Measurements from ENCODE around the gene CAVIN4.
A peak's percentile ranks its signal among the peaks of the same experiment; 100 is the strongest.

The CAVIN4 gene

DNA sequence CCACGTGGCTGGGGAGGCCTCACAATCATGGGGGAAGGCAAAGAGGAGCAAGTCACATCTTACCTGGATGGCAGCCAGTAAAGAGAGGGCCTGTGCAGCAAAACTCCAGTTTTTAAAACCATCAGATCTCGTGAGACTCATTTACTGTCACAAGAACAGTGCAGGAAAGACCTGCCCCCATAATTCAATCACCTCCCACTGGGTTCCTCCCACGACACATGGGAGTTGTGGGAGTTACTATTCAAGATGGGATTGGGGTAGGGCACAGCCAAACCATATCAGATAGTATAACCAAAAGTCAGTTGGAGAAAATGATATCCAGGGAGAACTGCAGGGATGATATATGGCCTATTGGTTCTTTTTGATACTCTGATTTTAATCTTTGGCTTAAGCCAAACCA, 10.0 kb upstream of the CAVIN4 start:
- ATAC-seq = no peak
- TF ChIP-seq, protein P1, sequence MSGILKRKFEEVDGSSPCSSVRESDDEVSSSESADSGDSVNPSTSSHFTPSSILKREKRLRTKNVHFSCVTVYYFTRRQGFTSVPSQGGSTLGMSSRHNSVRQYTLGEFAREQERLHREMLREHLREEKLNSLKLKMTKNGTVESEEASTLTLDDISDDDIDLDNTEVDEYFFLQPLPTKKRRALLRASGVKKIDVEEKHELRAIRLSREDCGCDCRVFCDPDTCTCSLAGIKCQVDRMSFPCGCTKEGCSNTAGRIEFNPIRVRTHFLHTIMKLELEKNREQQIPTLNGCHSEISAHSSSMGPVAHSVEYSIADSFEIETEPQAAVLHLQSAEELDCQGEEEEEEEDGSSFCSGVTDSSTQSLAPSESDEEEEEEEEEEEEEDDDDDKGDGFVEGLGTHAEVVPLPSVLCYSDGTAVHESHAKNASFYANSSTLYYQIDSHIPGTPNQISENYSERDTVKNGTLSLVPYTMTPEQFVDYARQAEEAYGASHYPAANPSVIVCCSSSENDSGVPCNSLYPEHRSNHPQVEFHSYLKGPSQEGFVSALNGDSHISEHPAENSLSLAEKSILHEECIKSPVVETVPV (CRISPR knock-in tag; IDR thresholded peaks at IDR 0.05) = no peak
- no peak for TF ChIP-seq SNAI2 (CRISPR knock-in tag; IDR thresholded peaks at IDR 0.05)
- TF ChIP-seq ZNF8 (CRISPR knock-in tag; IDR thresholded peaks at IDR 0.05) = no peak
- TF ChIP-seq TCF4 (CRISPR knock-in tag; IDR thresholded peaks at IDR 0.05; ENCODE audit: borderline replicate concordance) = no peak
- no peak for TF ChIP-seq PPARA (CRISPR knock-in tag; IDR thresholded peaks at IDR 0.05; ENCODE audit: borderline replicate concordance)
- no peak for TF ChIP-seq RARB (CRISPR knock-in tag; IDR thresholded peaks at IDR 0.05)
- no peak for TF ChIP-seq GLIS3 (CRISPR knock-in tag; IDR thresholded peaks at IDR 0.05)
- TF ChIP-seq CSDC2 (CRISPR knock-in tag; IDR thresholded peaks at IDR 0.05) = no peak
- no peak for TF ChIP-seq CREB5 (CRISPR knock-in tag; IDR thresholded peaks at IDR 0.05; ENCODE audit: low read depth)

DNA sequence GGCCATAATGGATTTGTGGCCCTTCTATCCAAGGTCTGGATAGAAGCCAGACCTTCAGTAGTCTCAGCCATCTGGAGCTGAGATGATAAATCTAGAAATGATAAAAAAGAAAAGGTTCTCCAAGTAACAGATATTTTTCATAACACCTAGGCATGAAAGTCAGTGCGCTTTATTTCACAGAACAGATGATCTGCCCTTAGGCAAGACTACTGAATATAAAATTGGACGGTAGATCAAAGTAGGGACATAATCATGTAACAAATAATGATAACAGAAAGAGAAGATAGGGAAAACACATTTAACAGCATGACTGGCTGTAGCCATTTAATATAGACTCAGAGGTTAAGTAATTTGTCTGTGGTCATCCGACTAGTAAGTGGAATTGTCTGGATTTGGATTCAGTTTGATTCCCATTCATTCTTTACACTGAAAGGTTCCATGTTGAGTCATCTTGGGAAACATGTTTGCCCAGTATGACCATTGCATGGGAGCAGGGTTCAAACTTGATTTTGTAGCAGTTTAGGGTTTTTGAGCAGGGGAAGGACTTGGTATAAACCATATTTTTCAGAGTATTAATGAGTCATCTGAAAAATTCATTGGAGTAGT, 4.1 kb upstream of the CAVIN4 start:
- ATAC-seq = no peak
- TF ChIP-seq, protein P2, sequence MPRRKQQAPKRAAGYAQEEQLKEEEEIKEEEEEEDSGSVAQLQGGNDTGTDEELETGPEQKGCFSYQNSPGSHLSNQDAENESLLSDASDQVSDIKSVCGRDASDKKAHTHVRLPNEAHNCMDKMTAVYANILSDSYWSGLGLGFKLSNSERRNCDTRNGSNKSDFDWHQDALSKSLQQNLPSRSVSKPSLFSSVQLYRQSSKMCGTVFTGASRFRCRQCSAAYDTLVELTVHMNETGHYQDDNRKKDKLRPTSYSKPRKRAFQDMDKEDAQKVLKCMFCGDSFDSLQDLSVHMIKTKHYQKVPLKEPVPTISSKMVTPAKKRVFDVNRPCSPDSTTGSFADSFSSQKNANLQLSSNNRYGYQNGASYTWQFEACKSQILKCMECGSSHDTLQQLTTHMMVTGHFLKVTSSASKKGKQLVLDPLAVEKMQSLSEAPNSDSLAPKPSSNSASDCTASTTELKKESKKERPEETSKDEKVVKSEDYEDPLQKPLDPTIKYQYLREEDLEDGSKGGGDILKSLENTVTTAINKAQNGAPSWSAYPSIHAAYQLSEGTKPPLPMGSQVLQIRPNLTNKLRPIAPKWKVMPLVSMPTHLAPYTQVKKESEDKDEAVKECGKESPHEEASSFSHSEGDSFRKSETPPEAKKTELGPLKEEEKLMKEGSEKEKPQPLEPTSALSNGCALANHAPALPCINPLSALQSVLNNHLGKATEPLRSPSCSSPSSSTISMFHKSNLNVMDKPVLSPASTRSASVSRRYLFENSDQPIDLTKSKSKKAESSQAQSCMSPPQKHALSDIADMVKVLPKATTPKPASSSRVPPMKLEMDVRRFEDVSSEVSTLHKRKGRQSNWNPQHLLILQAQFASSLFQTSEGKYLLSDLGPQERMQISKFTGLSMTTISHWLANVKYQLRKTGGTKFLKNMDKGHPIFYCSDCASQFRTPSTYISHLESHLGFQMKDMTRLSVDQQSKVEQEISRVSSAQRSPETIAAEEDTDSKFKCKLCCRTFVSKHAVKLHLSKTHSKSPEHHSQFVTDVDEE (CRISPR knock-in tag; IDR thresholded peaks at IDR 0.05) = peak; percentile 53; the same call in 1 of the 2 replicates
- peak; percentile 56; the same call in 1 of the 2 replicates for TF ChIP-seq TCF4 (CRISPR knock-in tag; IDR thresholded peaks at IDR 0.05; ENCODE audit: borderline replicate concordance)
- TF ChIP-seq, protein P1 (CRISPR knock-in tag; IDR thresholded peaks at IDR 0.05) = no peak; the same call in 1 of the 2 replicates

DNA sequence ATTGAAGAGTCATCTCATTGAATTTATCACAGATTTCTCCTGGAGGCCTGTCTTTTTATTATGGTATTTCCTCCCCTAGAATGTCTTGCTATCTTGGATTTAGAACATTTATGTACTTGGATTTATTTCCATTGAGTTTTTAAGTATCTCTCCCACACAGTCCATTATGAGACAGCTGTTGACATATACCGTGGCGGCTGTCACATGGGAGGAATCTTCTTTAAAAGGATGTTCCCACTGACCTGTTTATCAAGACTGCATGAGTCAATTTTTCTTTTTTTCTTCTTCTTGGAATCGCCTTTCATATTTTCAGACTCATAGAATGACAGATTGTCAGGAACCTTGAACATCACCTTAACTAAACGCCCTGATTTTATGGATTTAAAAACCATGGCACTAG, 2.9 kb upstream of the CAVIN4 start:
- ATAC-seq = no peak
- no peak for TF ChIP-seq CREB5 (CRISPR knock-in tag; IDR thresholded peaks at IDR 0.05; ENCODE audit: low read depth)
- TF ChIP-seq ZFP30 (CRISPR knock-in tag; IDR thresholded peaks at IDR 0.05) = no peak
- no peak for TF ChIP-seq ESRRG (CRISPR knock-in tag; IDR thresholded peaks at IDR 0.05)
- TF ChIP-seq OSR1 (CRISPR knock-in tag; IDR thresholded peaks at IDR 0.05) = no peak
- TF ChIP-seq ARNTL (CRISPR knock-in tag; IDR thresholded peaks at IDR 0.05; ENCODE audit: borderline replicate concordance, low read depth) = no peak
- no peak for TF ChIP-seq BACH2 (CRISPR knock-in tag; IDR thresholded peaks at IDR 0.05; ENCODE audit: borderline replicate concordance)
- TF ChIP-seq ZFP3 (CRISPR knock-in tag; IDR thresholded peaks at IDR 0.05) = no peak
- TF ChIP-seq ISL1 (CRISPR knock-in tag; IDR thresholded peaks at IDR 0.05) = no peak
- no peak for TF ChIP-seq PATZ1 (CRISPR knock-in tag; IDR thresholded peaks at IDR 0.05; ENCODE audit: borderline replicate concordance)
- no peak for TF ChIP-seq CSDC2 (CRISPR knock-in tag; IDR thresholded peaks at IDR 0.05)
- TF ChIP-seq RARB (CRISPR knock-in tag; IDR thresholded peaks at IDR 0.05) = no peak
- no peak for TF ChIP-seq POU6F1 (CRISPR knock-in tag; IDR thresholded peaks at IDR 0.05; ENCODE audit: borderline replicate concordance, low read depth)
- TF ChIP-seq ZNF70 (CRISPR knock-in tag; IDR thresholded peaks at IDR 0.05) = no peak
- TF ChIP-seq TCF4 (CRISPR knock-in tag; IDR thresholded peaks at IDR 0.05; ENCODE audit: borderline replicate concordance) = no peak
- no peak for TF ChIP-seq PPARA (CRISPR knock-in tag; IDR thresholded peaks at IDR 0.05; ENCODE audit: borderline replicate concordance)
- TF ChIP-seq, protein P1 (CRISPR knock-in tag; IDR thresholded peaks at IDR 0.05) = no peak
- no peak for TF ChIP-seq TOX (CRISPR knock-in tag; IDR thresholded peaks at IDR 0.05; ENCODE audit: borderline replicate concordance)
